Smooth muscle cell (in vitro differentiated cells): Measurements from ENCODE around the gene KRT76. TPM values are rescaled to one million over a fixed set of nuclear protein-coding genes. Genes with fewer than 3 reads are reported as not detected.

ENCODE experiments used
- DNase-seq: peaks from one replicate; lab custom pipeline; 2025; ENCODE audit not compliant: unreplicated experiment; lab: John Stamatoyannopoulos, UW
- H2AFZ ChIP-seq: fragments of 200-600 bp; sonication (generic); 2 replicates; pipeline ENCODE4 v1.6.0; 2016; ENCODE audit warnings: antibody characterized with exemption, low read depth, mild to moderate bottlenecking
- H3F3A ChIP-seq: fragments of 200-600 bp; sonication (generic); 2 replicates; pipeline ENCODE4 v1.6.0; 2017; ENCODE audit warnings: antibody characterized with exemption, low read depth
- H3K27ac ChIP-seq: fragments of 200-600 bp; sonication (generic); 2 replicates; pipeline ENCODE4 v1.5.1; 2016; ENCODE audit warnings: low read depth, mild to moderate bottlenecking
- H3K27me3 ChIP-seq: fragments of 200-600 bp; sonication (generic); 2 replicates; pipeline ENCODE4 v1.6.1; 2016; ENCODE audit warnings: low read depth, mild to moderate bottlenecking
- H3K36me3 ChIP-seq: fragments of 200-600 bp; sonication (generic); 2 replicates; pipeline ENCODE4 v1.5.1; 2016; ENCODE audit warnings: low read depth
- H3K4me1 ChIP-seq: fragments of 200-600 bp; sonication (generic); 2 replicates; pipeline ENCODE4 v1.5.1; 2016; ENCODE audit warnings: low read depth
- H3K4me2 ChIP-seq: fragments of 200-600 bp; sonication (generic); 2 replicates; pipeline ENCODE4 v1.6.0; 2016; ENCODE audit warnings: mild to moderate bottlenecking
- H3K4me3 ChIP-seq: fragments of 200-600 bp; sonication (generic); 2 replicates; pipeline ENCODE4 v1.5.1; 2016; ENCODE audit warnings: mild to moderate bottlenecking
- H3K79me2 ChIP-seq: fragments of 200-600 bp; sonication (generic); 2 replicates; pipeline ENCODE4 v1.6.0; 2016; ENCODE audit warnings: low read depth, mild to moderate bottlenecking
- H3K9ac ChIP-seq: fragments of 200-600 bp; sonication (generic); 2 replicates; pipeline ENCODE4 v1.6.0; 2016; ENCODE audit warnings: low read depth
- H3K9me3 ChIP-seq: fragments of 200-600 bp; sonication (generic); replicated peaks from 2 replicates; pipeline ENCODE4 v1.5.1; 2016; ENCODE audit warnings: low read depth
- H4K20me1 ChIP-seq: fragments of 200-600 bp; sonication (generic); 2 replicates; pipeline ENCODE4 v1.6.0; 2016; ENCODE audit warnings: low read depth
- CTCF ChIP-seq: fragments of 200-600 bp; sonication (generic); IDR thresholded peaks from 2 replicates; pipeline ENCODE4 v1.5.1; 2017; ENCODE audit warnings: borderline replicate concordance, mild to moderate bottlenecking, antibody characterized with exemption; ENCODE audit not compliant: insufficient read depth, poor library complexity, severe bottlenecking
- WGBS: methylation state at CpG from one replicate; pipeline ENCODE4 v1.1.7; 2016; ENCODE audit warnings: low lambda C conversion rate; 5-methylcytosine and 5-hydroxymethylcytosine counted together
- polyA plus RNA-seq: library from polyadenylated mRNA; unstranded; fragments of >200 nt; fragmentation: Nextera tagmentation; extraction: Ambion mirVana; gene quantifications from 2 replicates; pipeline ENCODE4 v1.2.1, GENCODE V29; 2016
- total RNA-seq: library from RNA; depleted of rRNA; stranded (reverse); fragments of >200 nt; gene quantifications from 2 replicates; pipeline ENCODE4 v1.2.3, GENCODE V29; 2014

The KRT76 gene
- total and polyA plus RNA-seq, 2 experiments from 2014 or later = not detected

GRCh38 chr12:52766351-52767019, 10.7 kb downstream of the KRT76 start:
- Histone ChIP-seq H3K27ac (no peak overlapping the region), H3K79me2 (no peaks in the 10 kb centered on the region), H2AFZ (no peak overlapping the region), H3K4me1 (no peaks in the 10 kb centered on the region), H4K20me1 (no peaks in the 10 kb centered on the region), H3K9ac (no peak overlapping the region), H3K36me3 (no peaks in the 10 kb centered on the region), H3K27me3 (peaks cover 7% of the 10 kb centered on the region), H3K4me3 (no peak overlapping the region), H3F3A (no peaks in the 10 kb centered on the region), H3K4me2 (no peak overlapping the region), H3K9me3 (no peaks in the 10 kb centered on the region)
- 89% methylated on average over 5 of the region's 5 CpGs for WGBS
- no peak for DNase-seq
- no peak for TF ChIP-seq CTCF

- H3K9me3 ChIP-seq = no peaks in the 10 kb centered on the region
- no peaks in the 10 kb centered on the region for H3K4me1 ChIP-seq
- no peaks in the 10 kb centered on the region for H3K36me3 ChIP-seq
- H3F3A ChIP-seq = no peaks in the 10 kb centered on the region
- no peaks in the 10 kb centered on the region for H4K20me1 ChIP-seq
- H3K27ac ChIP-seq = no peak overlapping the region
- 54% methylated on average over 1 of the region's 1 CpG for WGBS
- TF ChIP-seq CTCF = no peak
- H3K4me3 ChIP-seq = no peak overlapping the region
- H2AFZ ChIP-seq = no peak overlapping the region
- H3K4me2 ChIP-seq = no peak overlapping the region
- H3K27me3 ChIP-seq = no peaks in the 10 kb centered on the region
- H3K9ac ChIP-seq = no peak overlapping the region
- DNase-seq = no peak
- H3K79me2 ChIP-seq = no peaks in the 10 kb centered on the region
These were observed 11.4 kb downstream of the KRT76 start for GRCh38 chr12:52765702-52766101.

GRCh38 chr12:52763991-52764390, 13.2 kb downstream of the KRT76 start:
- H3K4me2 ChIP-seq = no peak overlapping the region
- no peak overlapping the region for H3K27ac ChIP-seq
- no peak overlapping the region for H2AFZ ChIP-seq
- no peaks in the 10 kb centered on the region for H3K36me3 ChIP-seq
- H3K27me3 ChIP-seq = no peaks in the 10 kb centered on the region
- H3K4me3 ChIP-seq = no peak overlapping the region
- no peaks in the 10 kb centered on the region for H3K79me2 ChIP-seq
- no peaks in the 10 kb centered on the region for H3K9me3 ChIP-seq
- H3F3A ChIP-seq = no peaks in the 10 kb centered on the region
- no peak for TF ChIP-seq CTCF
- H3K4me1 ChIP-seq = no peaks in the 10 kb centered on the region
- no peaks in the 10 kb centered on the region for H4K20me1 ChIP-seq
- 66% methylated on average over 2 of the region's 2 CpGs for WGBS
- DNase-seq = no peak
- no peak overlapping the region for H3K9ac ChIP-seq

GRCh38 chr12:52763036-52763659, 14.0 kb downstream of the KRT76 start:
- Histone ChIP-seq H4K20me1 (no peaks in the 10 kb centered on the region), H3F3A (no peaks in the 10 kb centered on the region), H3K27ac (no peak overlapping the region), H3K9me3 (no peaks in the 10 kb centered on the region), H3K4me3 (no peak overlapping the region), H3K4me1 (no peaks in the 10 kb centered on the region), H2AFZ (no peak overlapping the region), H3K4me2 (no peak overlapping the region), H3K27me3 (no peaks in the 10 kb centered on the region), H3K36me3 (no peaks in the 10 kb centered on the region), H3K79me2 (no peaks in the 10 kb centered on the region), H3K9ac (no peak overlapping the region)
- TF ChIP-seq CTCF = no peak
- no peak for DNase-seq
- WGBS = 78% methylated on average over 9 of the region's 9 CpGs
